ENCODE data around the gene APLP2. TPM values are rescaled to one million over a fixed set of nuclear protein-coding genes. Genes with fewer than 3 reads are reported as not detected.

Gene APLP2
- total RNA-seq, 3 donors from 2014 or later (not counting 1 experiment from before 2014, with no cell fraction given): 99.8 to 119 (median 116) TPM

GRCh38 chr11:130187096-130187495 is 117.4 kb downstream of the APLP2 start:
- Histone ChIP-seq H3K4me3 (ENCODE audit: low read length) (no peak overlapping the region), H3K27ac (ENCODE audit: low read length) (no peak overlapping the region), H3K9me3 (ENCODE audit: control insufficient read depth, insufficient read depth, low read length) (no peaks in the 10 kb centered on the region), H3K4me1 (ENCODE audit: control insufficient read depth, insufficient read depth, low read length) (no peaks in the 10 kb centered on the region), H3K27me3 (ENCODE audit: control insufficient read depth, insufficient read depth, low read length) (no peaks in the 10 kb centered on the region), H3K36me3 (ENCODE audit: control insufficient read depth, insufficient read depth, low read length) (no peaks in the 10 kb centered on the region)
- Mint-ChIP-seq H3K36me3 (no peaks in the 10 kb centered on the region), H3K9me3 (no peaks in the 10 kb centered on the region), H3K27me3 (ENCODE audit: low read depth in 2 of 2) (peaks cover 0 to 13% of the 10 kb centered on the region in 2 donors), H3K27ac (no peak overlapping the region), H3K4me1 (no peaks in the 10 kb centered on the region), H3K4me3 (no peak overlapping the region)
- TF ChIP-seq CTCF (IDR thresholded peaks at IDR 0.05): no peak
- intact Hi-C loops (cut with micrococcal nuclease): no loop called here
- ATAC-seq (no peak), DNase-seq (no peak)
- WGBS (ENCODE audit: insufficient coverage): 89% methylated on average over 13 of the region's 13 CpGs

GRCh38 chr11:130188047-130188446 is 118.4 kb downstream of the APLP2 start:
- no peaks in the 10 kb centered on the region for H3K4me1 Mint-ChIP-seq
- no peaks in the 10 kb centered on the region for H3K36me3 Mint-ChIP-seq
- DNase-seq (no peak), ATAC-seq (no peak)
- TF ChIP-seq CTCF (IDR thresholded peaks at IDR 0.05): no peak
- Histone ChIP-seq H3K36me3 (ENCODE audit: control insufficient read depth, insufficient read depth, low read length) (no peaks in the 10 kb centered on the region), H3K4me1 (ENCODE audit: control insufficient read depth, insufficient read depth, low read length) (no peaks in the 10 kb centered on the region), H3K27ac (ENCODE audit: low read length) (no peak overlapping the region), H3K9me3 (ENCODE audit: control insufficient read depth, insufficient read depth, low read length) (no peaks in the 10 kb centered on the region), H3K27me3 (ENCODE audit: control insufficient read depth, insufficient read depth, low read length) (no peaks in the 10 kb centered on the region), H3K4me3 (ENCODE audit: low read length) (no peak overlapping the region)
- H3K9me3 Mint-ChIP-seq: no peaks in the 10 kb centered on the region
- intact Hi-C loops (cut with micrococcal nuclease): no loop called here
- peaks cover 0 to 13% of the 10 kb centered on the region in 2 donors for H3K27me3 Mint-ChIP-seq (ENCODE audit: low read depth in 2 of 2)
- WGBS (ENCODE audit: insufficient coverage): 92% methylated on average over 14 of the region's 14 CpGs
- H3K27ac Mint-ChIP-seq: no peak overlapping the region
- no peak overlapping the region for H3K4me3 Mint-ChIP-seq

GRCh38 chr11:130188585-130189347 is 119.1 kb downstream of the APLP2 start:
- intact Hi-C loops (cut with micrococcal nuclease): no loop called here
- Mint-ChIP-seq H3K27me3 (ENCODE audit: low read depth in 2 of 2) (peaks cover 0 to 11% of the 10 kb centered on the region in 2 donors), H3K9me3 (no peaks in the 10 kb centered on the region), H3K27ac (no peak overlapping the region), H3K4me3 (no peak overlapping the region), H3K36me3 (no peaks in the 10 kb centered on the region), H3K4me1 (no peaks in the 10 kb centered on the region)
- no peak overlapping the region for H3K4me3 ChIP-seq (ENCODE audit: low read length)
- ATAC-seq (no peak), DNase-seq (no peak)
- no peaks in the 10 kb centered on the region for H3K36me3 ChIP-seq (ENCODE audit: control insufficient read depth, insufficient read depth, low read length)
- 91% methylated on average over 19 of the region's 19 CpGs for WGBS (ENCODE audit: insufficient coverage)
- H3K4me1 ChIP-seq (ENCODE audit: control insufficient read depth, insufficient read depth, low read length): no peaks in the 10 kb centered on the region
- no peak for TF ChIP-seq CTCF (IDR thresholded peaks at IDR 0.05)
- no peaks in the 10 kb centered on the region for H3K9me3 ChIP-seq (ENCODE audit: control insufficient read depth, insufficient read depth, low read length)
- H3K27me3 ChIP-seq (ENCODE audit: control insufficient read depth, insufficient read depth, low read length): no peaks in the 10 kb centered on the region
- H3K27ac ChIP-seq (ENCODE audit: low read length): no peak overlapping the region

Measured in natural killer cell (primary cell).